Activated T-cell treated with anti-CD3 and anti-CD28 coated beads, Interleukin-2, amount 50 U/mL, for 24 hours (primary cell): ENCODE data around the gene MAST1.
A peak's percentile ranks its signal among the peaks of the same experiment; 100 is the strongest.
"Not testable (repeated sequence)": the region's sequence is repeated elsewhere in the genome, so short reads cannot be mapped to it uniquely, and the experiment has no call there.

Experiments used
- DNase-seq: peaks from one replicate; pipeline ENCODE4 v3.0.0-alpha.2; 2020
- H3K27ac Mint-ChIP-seq: 2 replicates; pipeline ENCODE4 v1.8.0; 2020; ENCODE audit warnings: mild to moderate bottlenecking, mixed read lengths
- H3K27me3 Mint-ChIP-seq: 2 replicates; pipeline ENCODE4 v1.8.0; 2020; ENCODE audit warnings: mixed read lengths
- H3K36me3 Mint-ChIP-seq: 2 replicates; pipeline ENCODE4 v1.8.0; 2020; ENCODE audit warnings: low read depth, mixed read lengths
- H3K4me1 Mint-ChIP-seq: 2 replicates; pipeline ENCODE4 v1.8.0; 2020; ENCODE audit warnings: low read depth, mixed read lengths
- H3K4me3 Mint-ChIP-seq: 2 replicates; pipeline ENCODE4 v1.8.0; 2020; ENCODE audit warnings: mild to moderate bottlenecking, moderate library complexity, mixed read lengths
- H3K9me3 Mint-ChIP-seq: 2 replicates; pipeline ENCODE4 v1.8.0; 2020; ENCODE audit warnings: mixed read lengths

Gene MAST1

DNA sequence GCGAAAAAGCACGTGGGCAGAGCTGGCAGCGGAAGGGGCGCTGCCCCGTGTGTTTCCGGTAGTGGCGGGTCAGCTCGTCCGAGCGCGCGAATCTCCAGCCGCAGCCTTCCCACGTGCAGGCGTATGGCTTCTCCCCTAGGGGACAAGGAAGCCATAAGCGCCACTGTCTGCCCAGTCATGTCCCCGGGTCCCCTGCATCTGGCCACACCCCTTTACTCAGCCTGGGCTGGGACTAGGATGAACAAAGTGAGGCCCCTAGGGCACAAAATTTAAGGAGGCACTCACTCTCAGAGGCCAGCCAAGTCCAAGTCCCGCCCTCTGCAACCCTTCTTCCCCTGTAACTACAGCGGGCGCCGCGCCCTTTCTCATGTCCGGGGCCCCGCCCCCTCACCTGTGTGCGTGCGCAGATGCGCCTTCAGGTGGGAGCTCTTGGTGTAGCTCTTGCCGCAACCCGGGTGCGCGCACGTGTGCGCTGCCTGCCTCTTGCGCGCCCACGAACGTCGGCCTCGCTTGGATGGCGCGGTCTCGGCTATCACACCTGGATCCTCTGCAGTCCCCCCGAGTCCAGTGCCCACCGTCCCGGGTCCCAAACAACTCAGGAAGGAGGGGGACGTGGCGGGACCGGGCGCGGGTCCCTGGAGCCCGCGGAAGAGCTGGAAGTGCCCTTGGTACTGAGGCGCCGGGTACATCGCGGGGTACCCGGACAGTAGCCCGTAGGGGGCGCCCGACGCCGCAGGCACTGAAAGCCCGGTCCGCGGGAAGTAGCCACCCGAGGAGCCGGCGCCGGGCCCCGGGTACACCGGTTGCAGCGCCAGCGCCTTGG is 46.8 kb downstream of the MAST1 start:
- DNase-seq, result peak; percentile 93
- H3K36me3 Mint-ChIP-seq, result peaks cover 2% of the 10 kb centered on the region
- H3K27ac Mint-ChIP-seq, result peak overlapping the region; percentile 86
- H3K9me3 Mint-ChIP-seq, result peaks cover 2% of the 10 kb centered on the region
- no peaks in the 10 kb centered on the region for H3K27me3 Mint-ChIP-seq
- peak overlapping the region; percentile 82 for H3K4me3 Mint-ChIP-seq
- peaks cover 34% of the 10 kb centered on the region for H3K4me1 Mint-ChIP-seq

DNA sequence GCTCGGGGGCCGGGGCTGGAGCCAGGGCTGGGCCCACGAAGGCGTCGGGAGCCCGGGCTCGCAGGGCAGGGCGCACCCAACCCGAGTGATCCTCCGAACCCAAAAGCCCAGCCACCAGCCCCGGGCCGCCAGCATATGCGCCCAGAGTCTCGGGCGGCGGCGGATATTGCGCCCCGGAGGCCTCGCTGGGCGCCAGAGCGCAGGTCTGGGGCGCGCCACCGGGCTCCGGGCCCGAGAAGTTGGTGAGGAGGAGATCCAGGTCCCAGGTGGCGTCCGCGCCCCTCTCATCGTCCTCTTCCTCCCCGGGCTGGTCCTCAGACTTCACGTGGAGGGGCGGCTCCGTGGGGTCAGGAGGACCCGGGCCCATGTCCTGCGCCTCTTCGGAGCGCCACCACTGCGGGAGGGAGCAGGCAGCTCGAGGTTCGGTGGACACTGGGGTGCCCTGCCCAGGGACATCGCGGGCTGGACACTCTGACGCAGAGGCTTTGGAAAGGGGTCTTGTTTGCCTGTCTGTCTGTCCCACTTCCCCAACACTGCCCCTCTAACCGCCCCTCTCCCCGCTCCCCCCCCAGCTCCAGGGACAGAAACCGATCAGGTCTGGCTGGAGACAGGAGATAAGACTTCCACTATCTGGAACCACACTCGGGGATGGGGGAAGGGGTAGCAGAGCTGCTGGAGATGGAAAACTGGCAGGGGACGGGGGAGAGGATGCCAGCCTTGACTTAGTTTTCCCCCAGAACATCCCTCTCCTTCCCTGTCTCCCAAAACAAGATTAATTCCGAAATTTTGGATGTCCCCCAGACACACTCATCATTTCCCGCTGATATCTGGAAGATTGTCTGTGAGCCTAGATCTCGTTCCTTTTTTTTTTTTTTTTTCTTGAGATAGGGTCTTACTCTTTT is 47.7 kb downstream of the MAST1 start:
- H3K9me3 Mint-ChIP-seq, result peaks cover 2% of the 10 kb centered on the region
- H3K36me3 Mint-ChIP-seq, result peaks cover 1% of the 10 kb centered on the region
- DNase-seq, result no peak
- H3K27ac Mint-ChIP-seq, result no peak overlapping the region
- no peaks in the 10 kb centered on the region for H3K27me3 Mint-ChIP-seq
- peak overlapping the region; percentile 52 for H3K4me3 Mint-ChIP-seq
- H3K4me1 Mint-ChIP-seq, result peaks cover 32% of the 10 kb centered on the region

DNA sequence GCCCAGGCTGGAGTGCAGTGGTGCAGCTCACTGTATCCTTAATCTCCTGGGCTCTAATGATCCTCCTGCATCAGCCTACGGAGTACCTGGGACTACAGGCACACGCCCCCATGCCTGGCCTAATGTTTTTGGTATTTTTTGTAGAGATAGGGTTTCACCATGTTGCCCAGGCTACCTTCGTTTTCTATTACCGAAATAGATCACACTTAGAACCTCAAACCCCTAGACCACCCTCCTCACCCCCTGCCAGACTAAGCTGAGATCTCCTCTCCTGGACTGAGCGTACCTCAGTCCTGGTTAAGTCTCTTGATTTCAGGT is 48.3 kb downstream of the MAST1 start:
- peaks cover 2% of the 10 kb centered on the region for H3K9me3 Mint-ChIP-seq
- H3K36me3 Mint-ChIP-seq, result peaks cover 7% of the 10 kb centered on the region
- peaks cover 35% of the 10 kb centered on the region for H3K4me1 Mint-ChIP-seq
- DNase-seq, result no peak
- no peak overlapping the region for H3K27ac Mint-ChIP-seq
- no peaks in the 10 kb centered on the region for H3K27me3 Mint-ChIP-seq
- H3K4me3 Mint-ChIP-seq, result peak overlapping the region; percentile 52

DNA sequence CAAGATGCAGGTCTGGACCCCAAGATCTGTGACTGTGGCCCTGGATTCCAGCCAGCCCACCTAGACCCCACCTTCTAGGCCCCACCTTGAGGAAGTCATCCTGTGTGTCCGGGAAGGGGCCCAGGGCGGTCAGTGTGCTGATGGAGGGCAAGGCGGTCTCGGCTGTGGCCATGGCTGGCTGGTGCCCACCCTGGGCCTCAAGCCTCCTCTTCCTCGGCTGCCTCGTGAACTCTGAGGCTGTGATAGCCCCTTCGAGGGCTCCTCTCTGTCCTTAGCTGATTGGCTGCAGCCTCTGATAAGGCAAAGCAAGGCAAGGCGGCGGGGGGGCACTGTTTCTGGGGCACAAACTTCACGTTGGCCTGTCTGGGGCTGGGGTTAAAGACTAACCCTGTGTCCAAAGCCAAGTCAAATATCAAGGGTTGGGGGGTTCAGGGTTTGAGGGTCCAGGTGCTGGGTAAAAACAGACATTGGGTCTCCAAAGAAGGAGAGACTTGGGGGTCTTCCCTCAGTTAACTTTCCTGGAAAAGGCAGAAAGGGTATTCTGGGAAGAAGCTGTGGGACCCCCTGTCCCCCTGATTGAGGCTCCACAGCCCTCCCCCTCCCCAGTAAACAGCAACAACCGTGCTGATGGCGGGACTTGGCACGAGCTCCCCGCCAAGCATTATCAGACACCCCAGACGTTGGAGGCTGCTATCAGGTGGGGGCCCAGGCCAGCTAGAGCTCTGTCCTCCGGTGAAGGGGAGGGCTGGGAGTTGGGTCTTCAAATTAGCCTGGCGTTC is 48.8 kb downstream of the MAST1 start, which contains the start of gene KLF1:
TSS of gene KLF1 (minus strand) at position 233 of the 779 bp plus-strand sequence. CDS start at position 172, 61 bp downstream.
- H3K4me1 Mint-ChIP-seq, result peaks cover 36% of the 10 kb centered on the region
- peaks cover 11% of the 10 kb centered on the region for H3K36me3 Mint-ChIP-seq
- H3K27ac Mint-ChIP-seq, result no peak within 1 kb of the TSS
- no peak for DNase-seq
- peak within 1 kb of the TSS; percentile 52 for H3K4me3 Mint-ChIP-seq
- H3K9me3 Mint-ChIP-seq, result peaks cover 2% of the 10 kb centered on the region
- H3K27me3 Mint-ChIP-seq, result no peaks in the 10 kb centered on the region

DNA sequence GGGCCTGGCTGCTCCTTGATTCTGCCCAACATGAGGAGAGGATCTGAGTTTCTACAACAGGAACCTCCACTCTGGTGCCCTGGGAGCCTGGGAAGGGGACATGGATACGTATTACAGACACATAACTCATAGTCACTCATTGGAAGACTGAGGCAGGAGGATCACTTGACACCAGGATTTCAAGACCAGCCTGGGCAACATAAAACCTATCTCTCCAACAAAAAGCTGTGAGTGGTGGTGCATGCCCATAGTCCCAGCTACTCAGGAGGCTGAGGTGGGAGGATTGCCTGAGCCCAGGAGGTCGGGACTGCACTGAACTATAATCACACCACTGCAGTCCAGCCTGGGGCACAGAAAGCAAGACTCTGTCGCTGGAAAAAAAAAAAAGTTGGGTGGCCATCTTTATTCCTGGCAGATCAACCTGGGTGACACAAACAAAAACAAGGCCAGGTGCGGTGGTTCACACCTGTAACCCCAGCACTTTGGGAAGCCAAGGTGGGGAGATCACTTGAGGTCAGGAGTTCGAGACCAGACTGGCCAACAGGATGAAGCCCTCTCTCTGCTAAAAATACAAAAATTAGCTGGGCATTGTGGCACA is 49.8 kb downstream of the MAST1 start:
- Mint-ChIP-seq H3K4me3 (no peak overlapping the region), H3K4me1 (peaks cover 34% of the 10 kb centered on the region), H3K27me3 (no peaks in the 10 kb centered on the region), H3K36me3 (peaks cover 13% of the 10 kb centered on the region), H3K9me3 (peaks cover 2% of the 10 kb centered on the region), H3K27ac (no peak overlapping the region)
- no peak for DNase-seq

DNA sequence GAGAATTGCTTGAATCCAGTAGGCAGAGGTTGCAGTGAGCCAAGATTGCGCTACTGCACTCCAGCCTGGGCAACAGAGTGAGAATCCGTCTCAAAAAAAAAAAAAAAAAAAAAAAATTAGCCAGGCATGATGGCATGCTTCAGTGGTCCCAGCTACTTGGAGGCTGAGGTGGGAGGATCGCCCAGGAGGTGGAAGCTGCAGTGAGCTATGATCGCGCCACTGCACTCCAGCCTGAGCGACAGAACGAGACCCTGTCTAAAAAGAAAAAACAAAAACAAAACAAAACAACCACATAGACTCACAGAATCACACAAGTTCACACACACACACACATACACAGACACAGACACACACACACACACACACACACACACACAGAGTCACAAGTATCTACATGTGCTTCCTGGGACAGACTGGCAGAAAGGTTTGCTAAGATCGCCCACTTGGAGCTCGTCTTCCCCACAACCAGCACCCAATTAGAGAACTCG is 52.0 kb downstream of the MAST1 start:
- Mint-ChIP-seq H3K4me1 (peaks cover 29% of the 10 kb centered on the region), H3K36me3 (peaks cover 35% of the 10 kb centered on the region), H3K4me3 (peak overlapping the region; percentile 99), H3K27ac (peak overlapping the region; percentile 97)
- DNase-seq, H3K9me3 Mint-ChIP-seq, H3K27me3 Mint-ChIP-seq: not testable (repeated sequence)

DNA sequence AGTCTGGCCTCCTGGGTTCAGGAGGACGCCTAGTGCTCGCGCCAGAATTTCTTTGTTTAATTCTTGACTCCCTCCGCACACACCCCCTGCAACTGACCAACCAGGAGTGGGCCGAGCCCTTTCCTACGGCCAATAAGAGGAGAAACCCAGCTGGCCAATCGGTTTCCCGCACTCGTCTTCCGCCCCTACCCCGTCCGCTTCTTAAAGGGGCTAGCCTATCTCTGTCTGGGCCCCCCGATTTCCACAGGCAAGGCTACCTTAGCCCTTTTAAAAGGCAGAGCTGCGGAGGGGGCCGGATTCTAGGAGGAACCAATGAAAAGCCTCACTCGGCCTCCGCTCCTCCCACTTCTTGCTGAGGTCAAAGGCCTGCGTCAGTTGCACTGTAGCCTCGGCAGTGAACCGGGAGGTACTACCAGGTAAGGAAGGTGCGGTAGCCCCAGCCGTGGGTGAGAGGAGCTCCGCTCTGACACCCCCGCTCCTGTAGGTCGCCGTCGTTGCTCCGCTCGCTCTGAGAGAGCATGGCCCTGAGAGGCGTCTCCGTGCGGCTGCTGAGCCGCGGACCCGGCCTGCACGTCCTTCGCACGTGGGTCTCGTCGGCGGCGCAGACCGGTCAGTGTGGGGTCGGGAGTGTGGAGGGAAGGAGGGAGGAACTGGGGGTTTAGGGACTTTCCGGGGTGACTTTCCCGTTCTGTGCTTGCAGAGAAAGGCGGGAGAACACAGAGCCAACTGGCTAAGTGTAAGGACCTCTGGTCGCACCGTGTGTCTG is 52.7 kb downstream of the MAST1 start, which contains the start of gene GCDH:
TSS of gene GCDH (plus strand) at position 374 of the 766 bp plus-strand sequence. CDS start at position 519, 145 bp downstream.
- peaks cover 41% of the 10 kb centered on the region for H3K36me3 Mint-ChIP-seq
- peak within 1 kb of the TSS; percentile 97 for H3K27ac Mint-ChIP-seq
- DNase-seq, result peak; percentile 94
- peak within 1 kb of the TSS; percentile 99 for H3K4me3 Mint-ChIP-seq
- H3K27me3 Mint-ChIP-seq, result no peaks in the 10 kb centered on the region
- peaks cover 28% of the 10 kb centered on the region for H3K4me1 Mint-ChIP-seq
- H3K9me3 Mint-ChIP-seq, result no peaks in the 10 kb centered on the region

DNA sequence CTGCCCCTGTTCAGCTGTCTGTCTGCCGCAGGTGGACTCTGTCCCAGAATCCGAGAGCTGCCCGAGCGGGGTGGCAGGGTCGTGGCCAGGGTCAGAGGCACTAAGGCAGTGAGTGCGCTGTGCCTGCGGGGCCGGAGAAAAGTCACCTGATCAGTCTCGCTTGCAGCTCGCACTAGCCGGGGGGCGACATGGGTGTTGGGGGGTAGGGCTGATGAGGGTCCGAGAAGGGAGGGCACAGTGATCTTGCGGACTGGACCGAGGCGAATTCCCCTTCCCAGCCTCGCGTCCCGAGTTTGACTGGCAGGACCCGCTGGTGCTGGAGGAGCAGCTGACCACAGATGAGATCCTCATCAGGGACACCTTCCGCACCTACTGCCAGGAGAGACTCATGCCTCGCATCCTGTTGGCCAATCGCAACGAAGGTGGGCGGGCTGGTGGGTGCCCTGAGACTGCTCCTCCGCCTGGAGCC is 53.3 kb downstream of the MAST1 start:
- Mint-ChIP-seq H3K27me3 (no peaks in the 10 kb centered on the region), H3K27ac (peak overlapping the region; percentile 97), H3K36me3 (peaks cover 47% of the 10 kb centered on the region), H3K9me3 (no peaks in the 10 kb centered on the region), H3K4me1 (peaks cover 25% of the 10 kb centered on the region), H3K4me3 (peak overlapping the region; percentile 99)
- no peak for DNase-seq

DNA sequence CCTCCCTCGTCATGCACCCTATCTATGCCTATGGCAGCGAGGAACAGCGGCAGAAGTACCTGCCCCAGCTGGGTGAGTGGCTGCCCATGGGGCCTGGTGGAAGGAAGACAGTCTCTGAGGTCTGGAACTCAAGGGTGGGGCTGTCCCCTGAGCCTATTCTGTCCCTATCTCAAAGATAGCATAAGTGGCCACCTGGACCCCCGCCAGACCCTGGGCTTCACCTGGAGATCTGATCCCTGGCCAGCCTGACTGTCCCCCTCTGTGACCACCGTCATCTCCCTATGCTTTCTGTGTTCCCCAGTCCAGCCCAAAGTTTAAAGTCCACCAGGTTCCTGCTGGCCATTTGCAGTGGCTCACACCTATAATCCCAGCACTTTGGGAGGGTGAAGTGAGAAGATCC is 55.3 kb downstream of the MAST1 start:
- peak overlapping the region; percentile 13 for H3K27ac Mint-ChIP-seq

DNA sequence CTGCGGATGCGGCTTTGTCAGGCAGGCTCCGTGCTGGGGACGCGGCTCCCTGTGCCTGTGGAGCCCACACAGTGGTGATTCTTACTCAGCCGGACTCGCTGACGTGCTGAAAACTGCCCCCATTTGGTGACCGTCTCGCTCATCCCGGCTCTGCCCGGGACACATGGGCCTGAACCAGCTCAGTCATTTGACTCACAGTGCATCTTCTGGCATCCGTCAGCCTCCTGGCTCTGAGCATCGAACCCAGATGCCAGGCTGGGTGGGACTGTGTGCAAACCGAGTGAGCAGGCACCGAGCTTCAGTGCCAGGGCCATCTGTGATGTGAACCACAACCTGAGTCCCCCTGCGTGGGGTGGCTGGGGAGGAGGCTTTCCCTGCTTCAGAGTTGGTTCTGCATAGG is 58.1 kb downstream of the MAST1 start:
- Mint-ChIP-seq H3K36me3 (peaks cover 82% of the 10 kb centered on the region), H3K9me3 (no peaks in the 10 kb centered on the region), H3K4me1 (peaks cover 25% of the 10 kb centered on the region), H3K27me3 (no peaks in the 10 kb centered on the region), H3K4me3 (no peak overlapping the region), H3K27ac (no peak overlapping the region)
- DNase-seq, result no peak

More for the DNA sequence above, 55.3 kb downstream of the MAST1 start:
- Mint-ChIP-seq H3K9me3 (no peaks in the 10 kb centered on the region), H3K27me3 (no peaks in the 10 kb centered on the region), H3K4me1 (peaks cover 25% of the 10 kb centered on the region), H3K36me3 (peaks cover 67% of the 10 kb centered on the region), H3K4me3 (no peak overlapping the region)
- no peak for DNase-seq

DNA sequence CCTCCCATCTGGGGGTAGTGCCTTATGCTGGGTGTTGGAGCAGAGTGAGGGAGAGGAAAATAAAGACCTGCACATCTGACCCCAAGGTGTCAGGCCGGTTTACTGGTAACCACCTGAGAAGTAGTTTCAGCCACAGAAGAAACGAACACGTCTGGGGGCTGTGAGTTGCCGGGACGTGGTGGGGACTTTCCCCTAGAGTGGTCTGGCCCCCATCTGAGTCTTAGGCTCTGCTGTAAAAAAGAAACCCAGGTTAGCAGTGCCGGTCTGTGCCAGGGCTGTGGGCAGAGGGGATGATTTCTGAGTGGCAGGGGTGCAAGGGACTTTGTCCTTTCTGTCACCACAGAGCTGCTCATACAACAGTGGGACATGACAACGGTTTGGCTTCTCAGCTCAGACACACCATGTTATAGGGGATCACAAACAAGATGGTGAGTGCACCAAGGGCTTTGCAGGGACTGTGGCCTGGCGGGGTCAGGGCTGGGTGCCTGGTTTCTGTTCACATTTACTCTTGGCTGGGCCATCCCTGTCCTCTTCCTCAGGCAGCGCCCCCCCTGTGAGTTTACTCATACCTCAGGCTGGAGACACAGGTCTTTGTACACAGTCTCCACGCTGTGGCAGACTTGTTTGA is 61.7 kb downstream of the MAST1 start:
- Mint-ChIP-seq H3K27me3 (no peaks in the 10 kb centered on the region), H3K36me3 (peaks cover 70% of the 10 kb centered on the region), H3K4me3 (no peak overlapping the region), H3K27ac (peak overlapping the region; percentile 80), H3K9me3 (no peaks in the 10 kb centered on the region), H3K4me1 (peaks cover 13% of the 10 kb centered on the region)
- DNase-seq, result no peak

DNA sequence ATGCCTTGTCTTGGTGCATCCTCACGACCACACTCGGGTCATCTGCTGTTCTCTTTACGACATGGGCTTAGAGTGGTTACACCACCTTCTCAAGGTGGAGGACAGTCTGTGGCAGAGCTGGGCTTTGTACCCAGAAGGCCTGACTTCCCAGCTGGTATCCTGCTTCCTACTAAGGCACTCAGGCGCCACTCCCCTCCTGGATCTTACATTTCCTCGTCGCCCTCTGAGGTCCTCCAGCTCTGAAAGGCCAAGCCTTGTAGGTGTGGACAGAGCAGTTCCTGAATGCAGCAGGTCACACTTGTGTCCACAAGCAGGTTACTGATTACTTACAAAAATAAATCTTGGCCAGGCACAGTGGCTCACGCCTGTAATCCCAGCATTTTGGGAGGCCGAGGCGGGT is 68.9 kb downstream of the MAST1 start:
- Mint-ChIP-seq H3K4me1 (peaks cover 1% of the 10 kb centered on the region), H3K36me3 (peaks cover 22% of the 10 kb centered on the region), H3K4me3 (no peak overlapping the region), H3K27ac (no peak overlapping the region), H3K9me3 (no peaks in the 10 kb centered on the region), H3K27me3 (no peaks in the 10 kb centered on the region)
- DNase-seq, result no peak

DNA sequence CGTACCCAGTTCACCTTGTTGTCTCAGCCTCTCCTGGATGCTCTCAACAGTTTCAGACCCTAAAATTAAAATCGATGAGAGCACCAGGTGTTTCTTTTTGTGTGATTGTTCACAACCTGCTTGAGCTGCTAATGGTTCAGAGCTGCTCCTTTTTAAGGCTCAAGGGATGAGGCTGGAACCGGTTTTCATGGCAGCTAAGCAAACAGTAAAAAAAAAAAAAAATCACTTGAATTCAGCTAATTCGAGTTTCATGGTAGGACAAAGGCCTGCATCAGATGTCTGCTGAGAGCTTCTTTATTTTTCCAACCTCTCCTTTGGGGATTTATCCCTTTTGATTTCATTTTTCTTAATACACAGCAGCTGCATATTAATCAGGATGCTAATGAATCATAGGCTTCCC is 74.3 kb downstream of the MAST1 start:
- Mint-ChIP-seq H3K36me3 (no peaks in the 10 kb centered on the region), H3K9me3 (no peaks in the 10 kb centered on the region), H3K4me3 (no peak overlapping the region), H3K27me3 (no peaks in the 10 kb centered on the region), H3K4me1 (peaks cover 20% of the 10 kb centered on the region), H3K27ac (no peak overlapping the region)
- DNase-seq, result no peak
